HG02759 (cell line): ENCODE measurements around the gene OR4N5.

Experiments
- ATAC-seq: cut with Tn5 transposase; IDR thresholded peaks from one replicate; pipeline ENCODE4 v1.9.1; 2021; ENCODE audit warnings: mild to moderate bottlenecking, moderate library complexity; ENCODE audit not compliant: unreplicated experiment

The OR4N5 gene

DNA sequence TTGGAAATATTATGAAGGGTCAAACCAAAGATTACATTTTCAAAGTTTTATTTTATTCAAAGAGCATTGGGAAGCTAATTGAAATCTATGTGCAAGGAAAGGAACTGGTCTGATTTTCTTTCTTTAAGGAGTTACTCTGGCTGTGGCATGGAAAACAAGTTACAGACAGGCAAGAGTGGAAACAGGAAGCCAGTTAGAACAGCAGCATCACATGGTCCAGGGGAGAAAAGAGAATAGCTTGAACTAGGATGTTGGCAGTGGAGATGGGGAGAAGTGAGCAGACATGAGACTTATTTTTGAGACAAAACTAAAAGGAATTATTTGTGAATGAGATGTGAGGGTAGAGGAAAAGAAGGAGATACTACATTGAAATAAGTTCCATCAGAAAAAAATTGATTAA, 55.5 kb downstream of the OR4N5 start:
- no peak for ATAC-seq
